Endothelial cell of umbilical vein (primary cell): Measurements from ENCODE around the gene NAA38.

Experiments
- CTCF ChIP-seq, 2 donors: IDR thresholded peaks; 1 replicate in 1 of 2; 2 replicates in 1 of 2; pipeline ENCODE4 v1.5.1; 2011; ENCODE audit warnings: low read length in 2 of 2, mild to moderate bottlenecking in 2 of 2, moderate library complexity in 2 of 2, control low read depth in 1 of 2, inconsistent platforms in 1 of 2, low read depth in 1 of 2; ENCODE audit not compliant: insufficient read depth in 1 of 2; ENCODE audit errors: extremely low read depth in 1 of 2
- EZH2 ChIP-seq: IDR thresholded peaks from 2 replicates; pipeline ENCODE4 v1.6.1; 2012; ENCODE audit warnings: borderline replicate concordance, low read depth, mild to moderate bottlenecking, moderate library complexity, low read length, inconsistent platforms; ENCODE audit not compliant: severe bottlenecking
- POLR2AphosphoS5 ChIP-seq: IDR thresholded peaks from 2 replicates; pipeline ENCODE4 v1.6.1; 2012; ENCODE audit warnings: low read depth, mild to moderate bottlenecking, control low read depth, low read length, moderate library complexity; ENCODE audit not compliant: insufficient read depth

- no peak for TF ChIP-seq EZH2
- TF ChIP-seq CTCF (IDR thresholded peaks at IDR 0.05; ENCODE audit: extremely low read depth in 1 of 2, insufficient read depth in 1 of 2, low read depth in 1 of 2, low read length in 2 of 2), result no peak
- no peak for TF ChIP-seq POLR2AphosphoS5
Observed at GRCh38 chr17:7893187-7893880, 36.0 kb upstream of the NAA38 start.
